ENCODE results near the gene ARL5B. TPM values are rescaled to one million over a fixed set of nuclear protein-coding genes. Genes with fewer than 3 reads are reported as not detected.

ARL5B gene
- total RNA-seq, 4 donors from 2014 or later = 9.1 to 24.0 (median 15.2) TPM

GRCh38 chr10:18665815-18666558 lies 6.8 kb downstream of the ARL5B start:
- peaks cover 0 to 30% (median 0%) of the 10 kb centered on the region in 3 donors for H3K36me3 ChIP-seq
- no peak overlapping the region for H3K27ac ChIP-seq
- no peak for DNase-seq
- H3K9me3 ChIP-seq = no peaks in the 10 kb centered on the region
- TF ChIP-seq POLR2A (IDR thresholded peaks at IDR 0.05) (no peak), CTCF (IDR thresholded peaks at IDR 0.05) (no peak)
- no peaks in the 10 kb centered on the region for H3K27me3 ChIP-seq
- no peak overlapping the region for H3K4me3 ChIP-seq
- H3K4me1 ChIP-seq = peaks cover 0 to 19% (median 0%) of the 10 kb centered on the region in 4 donors

- no peaks in the 10 kb centered on the region for H3K27me3 ChIP-seq
- no peaks in the 10 kb centered on the region for H3K9me3 ChIP-seq
- H3K4me1 ChIP-seq = peaks cover 0 to 13% (median 0%) of the 10 kb centered on the region in 4 donors
- no peak for DNase-seq
- peaks cover 0 to 36% (median 0%) of the 10 kb centered on the region in 3 donors for H3K36me3 ChIP-seq
- TF ChIP-seq CTCF (IDR thresholded peaks at IDR 0.05) (no peak), POLR2A (IDR thresholded peaks at IDR 0.05) (no peak)
- no peak overlapping the region for H3K4me3 ChIP-seq
- no peak overlapping the region for H3K27ac ChIP-seq
Measured at GRCh38 chr10:18666810-18667209, 7.6 kb downstream of the ARL5B start.

- Histone ChIP-seq H3K4me1 (peaks cover 0 to 1% (median 0%) of the 10 kb centered on the region in 4 donors), H3K4me3 (no peak overlapping the region), H3K36me3 (peaks cover 0 to 48% (median 0%) of the 10 kb centered on the region in 3 donors), H3K9me3 (no peaks in the 10 kb centered on the region), H3K27me3 (no peaks in the 10 kb centered on the region), H3K27ac (no peak overlapping the region)
- TF ChIP-seq CTCF (IDR thresholded peaks at IDR 0.05) (no peak), POLR2A (IDR thresholded peaks at IDR 0.05) (no peak)
- no peak for DNase-seq
Measured at GRCh38 chr10:18668026-18668425, 8.8 kb downstream of the ARL5B start.

- TF ChIP-seq POLR2A (IDR thresholded peaks at IDR 0.05) = no peak
- no peak for TF ChIP-seq CTCF (IDR thresholded peaks at IDR 0.05)
- Histone ChIP-seq H3K36me3 (peaks cover 0 to 56% (median 0%) of the 10 kb centered on the region in 3 donors), H3K4me3 (no peak overlapping the region), H3K9me3 (no peaks in the 10 kb centered on the region), H3K4me1 (no peaks in the 10 kb centered on the region), H3K27me3 (no peaks in the 10 kb centered on the region), H3K27ac (no peak overlapping the region)
- no peak for DNase-seq
Measured at GRCh38 chr10:18675086-18675801, 16.0 kb downstream of the ARL5B start.

- no peak overlapping the region for H3K27ac ChIP-seq
- DNase-seq = no peak
- no peak overlapping the region for H3K4me3 ChIP-seq
- TF ChIP-seq POLR2A (IDR thresholded peaks at IDR 0.05) = no peak
- no peak for TF ChIP-seq CTCF (IDR thresholded peaks at IDR 0.05)
- H3K36me3 ChIP-seq = peaks cover 0 to 4% (median 0%) of the 10 kb centered on the region in 3 donors
- no peaks in the 10 kb centered on the region for H3K27me3 ChIP-seq
- no peaks in the 10 kb centered on the region for H3K9me3 ChIP-seq
- H3K4me1 ChIP-seq = no peaks in the 10 kb centered on the region
Measured at GRCh38 chr10:18680754-18681153, 21.5 kb downstream of the ARL5B start.

Measured in Peyer's patch (tissue), 4 donors.